ENCODE data around the gene UTS2R.
"Not testable (repeated sequence)": the region's sequence is repeated elsewhere in the genome, so short reads cannot be mapped to it uniquely, and the experiment has no call there.

The UTS2R gene

GRCh38 chr17:82376042-82376730 lies 4.6 kb downstream of the UTS2R start:
- no peak for DNase-seq

DNA sequence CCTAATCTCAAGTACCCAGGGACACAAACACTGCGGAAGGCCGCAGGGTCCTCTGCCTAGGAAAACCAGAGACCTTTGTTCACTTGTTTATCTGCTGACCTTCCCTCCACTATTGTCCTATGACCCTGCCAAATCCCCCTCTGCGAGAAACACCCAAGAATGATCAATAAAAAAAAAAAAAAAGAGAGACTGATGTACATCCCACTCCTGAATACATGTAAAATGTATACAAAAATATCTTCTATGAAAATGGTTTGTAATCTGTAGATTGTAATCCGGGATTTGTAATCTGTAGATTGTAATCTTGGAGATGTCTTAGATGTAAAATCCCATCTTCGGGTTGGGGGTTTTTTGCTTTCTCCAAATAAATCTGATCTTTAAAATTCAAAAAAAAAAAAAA lies 5.7 kb downstream of the UTS2R start:
- not testable (repeated sequence) for DNase-seq

DNA sequence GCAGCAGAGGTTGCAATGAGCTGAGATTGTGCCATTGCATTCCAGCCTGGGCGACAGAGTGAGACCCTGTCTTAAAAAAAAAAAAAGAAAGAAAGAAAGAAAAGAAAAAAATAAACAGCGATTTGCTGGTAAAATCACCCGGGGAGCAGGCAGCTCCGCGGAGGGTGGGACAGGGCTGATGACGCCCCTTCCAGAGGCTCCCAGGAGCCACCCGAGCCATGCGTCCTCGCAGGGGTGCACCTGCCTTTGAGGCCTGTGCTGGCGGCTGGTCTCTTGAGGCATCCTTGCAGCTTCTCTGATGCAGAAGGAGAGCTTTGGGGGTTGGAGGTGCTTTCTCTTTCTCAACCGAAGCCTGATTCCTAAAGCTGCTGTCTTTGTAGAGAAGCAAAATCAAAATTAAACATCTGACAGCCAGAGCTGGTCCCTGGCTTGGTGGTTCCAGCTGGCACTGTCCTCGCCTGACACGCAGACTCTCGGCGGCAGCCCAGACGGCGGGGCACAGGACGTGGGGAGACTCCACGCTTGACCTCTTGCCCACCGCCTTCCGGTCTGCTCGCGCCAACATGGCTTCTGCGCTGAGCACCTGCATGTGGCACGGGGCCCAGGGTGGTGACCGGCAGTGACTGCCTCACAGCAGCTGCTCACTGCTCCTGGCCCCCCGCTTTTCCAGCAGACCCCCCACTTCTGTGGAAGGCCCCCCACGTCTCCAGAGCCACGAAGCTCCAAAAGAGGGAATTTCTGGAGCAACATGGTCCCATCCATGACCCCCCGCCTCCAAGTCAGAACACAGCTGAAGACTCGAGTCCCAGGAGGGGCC lies 6.6 kb downstream of the UTS2R start:
- no peak for DNase-seq

- DNase-seq, result no peak
These were observed 7.1 kb downstream of the UTS2R start for GRCh38 chr17:82378741-82379021.

- DNase-seq, result no peak
These were observed 9.5 kb downstream of the UTS2R start for GRCh38 chr17:82380860-82381702.

DNA sequence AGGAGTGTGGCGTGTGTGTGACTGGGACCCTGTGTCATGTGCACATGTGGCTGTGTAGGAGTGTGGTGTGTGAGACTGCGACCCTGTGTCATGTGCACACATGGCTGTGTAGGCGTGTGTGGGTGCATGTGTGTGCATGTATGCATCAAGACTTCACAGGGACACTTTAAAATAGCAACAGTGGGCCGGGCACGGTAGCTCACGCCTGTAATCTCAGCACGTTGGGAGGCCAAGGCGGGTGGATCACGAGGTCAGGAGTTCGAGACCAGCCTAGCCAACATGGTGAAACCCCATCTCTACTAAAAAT lies 10.1 kb downstream of the UTS2R start:
- not testable (repeated sequence) for DNase-seq

DNA sequence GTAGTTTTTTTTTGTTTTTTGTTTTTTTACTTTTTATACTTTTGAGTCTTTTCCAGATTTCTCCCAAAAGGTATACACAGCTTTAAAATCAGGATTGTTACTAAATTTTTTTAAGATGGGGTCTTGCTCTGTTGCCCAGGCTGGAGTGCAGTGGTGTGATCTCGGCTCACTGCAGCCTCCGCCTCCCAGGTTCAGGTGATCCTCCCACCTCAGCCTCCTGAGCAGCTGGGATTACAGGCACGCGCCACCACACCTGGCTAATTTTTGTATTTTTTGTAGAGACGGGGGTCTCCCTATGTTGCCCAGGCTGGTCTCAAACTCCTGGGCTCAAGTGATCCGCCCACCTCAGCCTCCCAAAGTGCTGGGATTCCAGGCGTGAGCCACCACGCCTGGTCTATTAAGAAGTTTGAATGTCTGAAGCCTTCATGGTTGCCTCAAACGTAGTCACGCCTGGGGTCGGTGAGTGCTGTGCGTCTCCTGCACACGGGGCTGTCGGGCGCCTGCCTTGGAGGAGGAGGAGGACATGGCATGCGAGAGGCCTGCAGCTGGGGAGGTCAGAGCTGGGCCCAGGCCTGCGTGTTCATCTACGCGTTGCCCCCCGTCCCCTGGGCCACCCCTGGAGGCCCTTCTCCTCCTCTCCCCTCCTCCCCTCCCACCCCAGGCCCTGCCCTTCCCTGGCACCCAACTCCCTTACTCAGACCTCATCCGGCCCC lies 10.8 kb downstream of the UTS2R start:
- DNase-seq, result not testable (repeated sequence)

DNA sequence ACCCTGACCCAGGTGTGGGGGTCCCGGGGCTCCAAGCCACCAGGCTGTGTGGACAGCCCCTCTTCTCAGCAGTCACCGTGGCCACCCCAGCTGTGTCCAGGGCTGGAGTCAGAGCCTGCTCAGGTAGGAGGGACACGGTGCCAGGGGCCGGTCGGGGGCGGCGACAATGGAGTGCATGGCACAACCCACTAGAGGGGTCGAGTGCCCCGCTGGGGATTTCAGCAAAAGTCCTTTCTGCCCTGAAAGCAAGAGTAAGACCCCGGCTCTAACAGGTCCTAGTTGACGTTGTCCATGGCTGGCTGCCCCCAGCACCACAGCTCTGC lies 11.3 kb downstream of the UTS2R start:
- DNase-seq, result no peak

DNA sequence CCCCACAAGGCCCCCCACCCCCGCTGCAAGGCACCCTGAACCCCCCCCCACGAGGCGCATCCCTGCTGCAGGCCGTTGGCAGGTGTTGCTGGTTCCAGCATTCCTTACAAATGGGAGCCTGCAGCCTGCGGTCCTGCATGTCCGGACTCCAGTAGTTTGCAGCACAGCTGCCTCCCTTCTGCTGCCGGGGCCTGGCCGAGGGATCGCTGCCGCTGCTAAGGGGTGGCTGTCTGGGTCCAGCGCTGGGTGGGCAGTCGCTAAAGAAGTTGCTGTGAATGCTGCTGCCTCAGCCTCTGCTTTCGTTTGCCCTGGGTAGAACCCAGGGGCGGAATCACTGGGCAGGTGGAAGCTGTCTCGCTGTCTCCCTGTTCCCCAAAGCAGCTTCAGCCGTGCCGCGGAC lies 11.8 kb downstream of the UTS2R start:
- no peak for DNase-seq

DNA sequence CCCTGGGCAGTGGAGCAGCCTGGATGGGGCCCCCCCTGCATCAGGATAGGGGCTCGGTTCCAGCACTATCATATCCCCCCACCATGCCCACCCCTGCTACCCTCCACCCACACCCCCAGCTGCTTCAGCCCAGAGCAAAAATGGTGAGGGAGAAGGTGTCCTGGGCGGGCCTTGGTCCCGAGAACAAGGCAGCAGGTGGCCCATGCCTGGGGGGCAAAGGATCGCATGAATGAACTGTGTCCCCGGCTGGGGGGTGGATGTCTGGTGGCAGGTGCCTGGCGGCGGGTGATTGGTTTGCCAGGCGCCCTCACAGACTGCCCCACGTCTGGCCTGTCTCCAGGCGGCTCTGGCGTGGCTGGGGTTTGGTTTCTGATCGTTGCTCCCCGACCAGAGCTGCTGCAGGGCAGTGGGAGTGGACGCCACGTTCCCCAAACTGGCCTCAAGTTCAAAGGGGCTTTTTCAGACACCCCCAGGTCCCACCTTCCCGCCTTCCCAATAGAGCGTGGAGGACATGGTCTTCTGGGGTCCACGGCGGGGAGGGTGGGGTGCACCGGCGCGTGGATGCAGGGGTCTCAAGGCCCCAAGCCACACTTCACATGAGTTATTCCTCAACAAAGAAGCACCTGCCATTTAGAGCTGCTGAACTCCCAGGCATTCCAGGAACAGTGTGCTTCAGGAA lies 12.6 kb downstream of the UTS2R start:
- no peak for DNase-seq

GRCh38 chr17:82384730-82385481 lies 13.3 kb downstream of the UTS2R start:
- DNase-seq, result no peak

GRCh38 chr17:82385559-82386254 lies 14.1 kb downstream of the UTS2R start:
- DNase-seq, result no peak

GRCh38 chr17:82386255-82386831 lies 14.8 kb downstream of the UTS2R start:
- DNase-seq, result no peak

DNA sequence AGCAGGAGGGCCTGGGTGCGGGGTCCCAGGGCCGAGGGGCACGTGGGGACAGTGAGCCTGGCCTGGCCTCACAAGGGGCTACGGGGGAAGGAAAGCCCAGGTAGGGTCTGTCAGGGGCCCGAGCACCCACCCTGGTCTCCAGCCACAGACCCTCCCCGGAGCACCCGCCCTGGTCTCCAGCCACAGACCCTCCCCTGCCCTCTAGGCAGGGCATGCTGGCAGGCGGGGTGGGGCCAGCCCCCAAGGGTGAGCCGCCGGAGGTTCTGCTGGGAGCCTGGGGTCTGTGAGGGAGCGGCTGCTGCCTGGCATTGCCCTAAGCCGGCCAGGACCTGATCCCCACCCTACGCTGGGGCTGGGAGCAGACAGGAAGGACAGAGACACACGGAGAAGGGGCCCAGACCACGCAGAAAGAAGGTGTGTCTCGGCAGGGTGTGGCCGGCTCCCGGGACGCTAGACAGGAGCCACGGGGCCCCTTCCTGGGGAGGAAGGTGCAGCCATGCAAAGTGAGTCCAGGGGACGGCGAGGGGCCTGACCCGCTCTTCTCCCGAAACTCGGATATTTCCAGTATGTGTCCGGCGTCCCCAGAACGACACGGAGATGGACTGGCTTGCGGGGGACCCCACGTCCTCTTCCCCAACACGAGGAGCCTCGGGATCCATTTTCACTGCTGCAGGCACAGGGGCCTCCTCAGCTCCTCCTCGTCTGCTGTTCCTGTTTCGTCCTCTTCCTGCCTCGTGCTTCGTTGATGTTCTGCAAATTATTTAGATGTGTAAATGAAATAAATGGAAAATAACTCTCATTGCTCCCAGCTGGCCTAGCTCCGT lies 15.5 kb downstream of the UTS2R start:
- DNase-seq, result no peak

DNA sequence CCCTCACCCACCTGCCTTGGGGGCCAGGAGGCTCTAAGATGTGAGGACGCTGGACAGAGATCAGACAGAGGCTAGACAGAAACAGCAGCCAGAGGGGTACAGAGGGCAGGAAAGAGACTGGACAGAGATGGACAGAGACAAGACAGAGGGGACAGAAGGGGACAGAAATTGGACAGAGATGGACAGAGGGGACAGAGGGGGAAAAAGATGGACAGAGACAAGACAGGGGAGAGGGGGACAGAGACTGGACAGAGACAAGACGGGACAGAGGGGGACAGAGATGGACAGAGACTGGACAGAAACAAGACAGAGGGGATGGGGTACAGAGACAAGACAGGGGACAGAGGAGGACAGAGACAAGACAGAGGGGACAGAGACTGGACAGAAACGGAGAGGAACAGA lies 16.1 kb downstream of the UTS2R start:
- no peak for DNase-seq

DNA sequence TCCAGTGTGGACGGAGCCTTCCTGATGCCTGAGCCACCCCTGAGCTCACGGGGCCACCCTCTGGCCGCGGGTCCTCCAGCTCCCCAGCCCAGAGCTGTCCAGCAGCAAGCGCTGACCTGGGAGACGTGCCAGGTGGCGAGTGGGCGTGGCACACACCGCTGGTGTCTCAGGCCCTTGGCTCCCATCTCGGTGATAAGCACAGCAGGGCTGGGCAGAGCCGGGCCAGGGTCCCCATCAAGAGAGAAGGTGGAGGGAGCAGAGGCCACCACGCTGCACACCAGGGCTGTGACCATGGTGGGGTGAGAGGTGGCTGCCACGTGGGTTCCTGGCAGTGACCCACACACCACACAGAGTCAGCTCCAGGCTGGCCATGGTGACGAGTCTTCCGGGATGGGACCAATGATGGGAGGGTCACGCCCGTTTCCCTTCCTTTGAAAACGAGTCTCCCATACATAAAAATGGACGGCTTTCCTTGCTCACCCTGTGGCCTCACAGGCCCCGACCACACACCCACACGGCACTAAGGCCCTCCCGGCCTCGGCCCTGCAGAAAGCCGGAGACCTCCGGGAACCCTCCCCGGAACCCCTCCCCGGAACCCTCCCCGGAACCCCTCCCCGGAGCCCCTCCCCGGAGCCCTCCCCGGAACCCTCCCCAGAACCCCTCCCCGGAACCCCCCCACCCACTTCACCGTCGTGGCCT lies 16.8 kb downstream of the UTS2R start:
- no peak for DNase-seq

DNA sequence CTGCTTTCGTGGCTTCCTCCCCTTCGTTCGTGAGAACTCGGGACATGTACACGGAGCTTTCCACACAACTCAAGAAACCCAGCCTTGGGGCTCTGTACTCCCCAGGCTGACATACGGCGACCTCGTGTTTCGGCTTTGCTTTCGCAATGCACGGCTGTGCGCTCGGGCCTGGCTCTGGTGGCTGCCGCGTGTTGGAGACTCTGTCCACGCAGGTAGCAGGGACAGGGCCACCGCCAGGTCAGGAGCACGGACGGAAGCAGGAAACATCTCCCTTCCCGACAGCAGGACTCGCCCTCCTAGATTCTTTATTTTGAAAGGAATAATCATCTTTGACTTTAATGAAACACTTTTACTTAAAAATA lies 17.3 kb downstream of the UTS2R start:
- no peak for DNase-seq

GRCh38 chr17:82389379-82389778 lies 17.8 kb downstream of the UTS2R start:
- DNase-seq, result no peak

DNA sequence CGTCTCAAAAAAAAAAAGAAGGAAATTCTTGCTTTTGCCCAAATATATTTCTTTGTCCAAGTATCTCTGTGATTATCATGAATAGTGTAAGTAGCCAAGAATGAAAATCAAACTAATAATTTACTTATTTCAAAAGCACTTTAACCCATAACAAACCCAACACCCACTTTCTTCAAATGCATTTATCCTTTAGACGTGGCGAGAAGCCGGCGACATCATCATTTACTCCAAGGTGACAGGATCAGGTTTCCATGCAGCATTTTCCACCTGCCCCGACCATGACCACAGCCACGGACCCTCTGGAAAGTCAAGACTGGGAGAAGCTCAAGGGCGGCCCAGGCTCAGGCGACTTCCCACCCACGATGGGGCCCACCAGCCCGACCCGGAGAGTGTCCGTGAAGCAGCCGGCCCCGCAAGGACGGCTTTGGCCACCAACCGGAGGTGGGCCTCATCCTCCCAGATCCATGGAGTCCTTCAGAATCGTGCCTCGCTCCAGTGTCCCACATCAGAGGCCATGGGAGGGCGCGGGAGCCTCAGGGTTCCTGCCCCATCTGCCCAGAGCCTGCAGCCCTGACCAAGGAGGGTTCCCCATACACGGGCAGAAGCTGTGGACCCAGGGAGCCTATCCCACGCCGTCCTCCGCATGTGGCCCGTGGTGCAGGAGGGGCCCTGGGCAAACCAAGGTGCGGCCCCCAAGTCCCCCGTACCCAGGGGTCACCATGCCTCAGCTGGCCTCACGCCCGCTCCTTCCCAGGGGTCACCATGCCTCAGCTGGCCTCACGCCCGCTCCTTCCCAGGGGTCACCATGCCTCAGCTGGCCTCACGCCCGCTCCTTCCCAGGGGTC lies 18.7 kb downstream of the UTS2R start:
- DNase-seq, result no peak
